ENCODE data around the gene ZNF213.

ZNF213 gene

GRCh38 chr16:3129137-3130131 lies 5.4 kb upstream of the ZNF213 start:
- POLR2A ChIA-PET: interaction anchor here (0.6 to 2.9 kb wide), 20 partner anchors 9 to 125 kb away, joined by 3 to 17 read pairs (median 4); partner anchors contain the start of genes TNFRSF12A and ZNF205
- Histone ChIP-seq H3K36me3 (ENCODE audit: control insufficient read depth in 2 of 2, insufficient read depth in 1 of 2, low read length in 2 of 2) (peaks cover 17 to 57% of the 10 kb centered on the region in 2 experiments; a peak in 2 of 3 replicates), H3K4me1 (ENCODE audit: control insufficient read depth, insufficient read depth, low read length) (no peaks in the 10 kb centered on the region; the same call in 1 of the 2 replicates), H3K27ac (ENCODE audit: extremely low read depth, low read depth, low read length) (peak overlapping the region; percentile 34; the same call in 1 of the 2 replicates), H3K9me3 (ENCODE audit: control insufficient read depth, insufficient read depth, low read depth, low read length) (no peaks in the 10 kb centered on the region), H3K4me3 (ENCODE audit: low read depth, low read length) (peak overlapping the region; percentile 13)
- CTCF ChIA-PET: interaction anchor here (0.5 to 6.6 kb wide), 37 partner anchors 9 to 1203 kb away, joined by 3 to 54 read pairs (median 5); partner anchors contain the start of genes BICDL2, ZNF205 and ZSCAN10
- TF ChIP-seq ZNF2 (tag by site-specific recombination; IDR thresholded peaks at IDR 0.05) (peak; percentile 56; the same call in 1 of the 2 replicates), ZNF560 (tag by site-specific recombination; IDR thresholded peaks at IDR 0.05; ENCODE audit: borderline replicate concordance) (no peak), ZBTB44 (tag by site-specific recombination; IDR thresholded peaks at IDR 0.05) (0 out of 2 replicates have a peak, but pooled peaks have one; percentile 31), ZNF169 (tag by site-specific recombination; IDR thresholded peaks at IDR 0.05) (no peak), CTCF (tag by site-specific recombination; IDR thresholded peaks at IDR 0.05) (peak; percentile 87), ZNF777 (tag by site-specific recombination; IDR thresholded peaks at IDR 0.05; ENCODE audit: borderline replicate concordance) (no peak), BCL11B (tag by site-specific recombination; IDR thresholded peaks at IDR 0.05; ENCODE audit: low read depth) (no peak), KLF10 (tag by site-specific recombination; IDR thresholded peaks at IDR 0.05) (peak; percentile 62; the same call in 1 of the 2 replicates), ZSCAN30 (tag by site-specific recombination; IDR thresholded peaks at IDR 0.05) (0 out of 2 replicates have a peak, but pooled peaks have one; percentile 46), ZBTB17 (tag by site-specific recombination; IDR thresholded peaks at IDR 0.05) (peak; percentile 81), ZNF521 (tag by site-specific recombination; IDR thresholded peaks at IDR 0.05) (no peak), ZNF335 (tag by site-specific recombination; conservative IDR thresholded peaks at IDR 0.05) (peak; percentile 93), ZEB2 (tag by site-specific recombination; IDR thresholded peaks at IDR 0.05) (0 out of 2 replicates have a peak, but pooled peaks have one; percentile 23), SCRT1 (tag by site-specific recombination; IDR thresholded peaks at IDR 0.05; ENCODE audit: borderline replicate concordance) (no peak), HOXA7 (CRISPR knock-in tag; IDR thresholded peaks at IDR 0.05; ENCODE audit: borderline replicate concordance) (no peak), ZNF610 (tag by site-specific recombination; IDR thresholded peaks at IDR 0.05; ENCODE audit: borderline replicate concordance) (no peak), HIC1 (tag by site-specific recombination; IDR thresholded peaks at IDR 0.05) (no peak), TRIM28 (IDR thresholded peaks at IDR 0.05; ENCODE audit: borderline replicate concordance, low read length) (peak; percentile 63; the same call in 1 of the 2 replicates), SP7 (tag by site-specific recombination; IDR thresholded peaks at IDR 0.05) (0 out of 2 replicates have a peak, but pooled peaks have one; percentile 37), ZNF239 (tag by site-specific recombination; IDR thresholded peaks at IDR 0.05) (no peak), ZNF660 (tag by site-specific recombination; IDR thresholded peaks at IDR 0.05) (peak; percentile 74; the same call in 1 of the 2 replicates), ZSCAN18 (tag by site-specific recombination; IDR thresholded peaks at IDR 0.05) (no peak), ZNF202 (tag by site-specific recombination; IDR thresholded peaks at IDR 0.05; ENCODE audit: borderline replicate concordance) (no peak), YY2 (tag by site-specific recombination; IDR thresholded peaks at IDR 0.05) (no peak), GLIS1 (tag by site-specific recombination; IDR thresholded peaks at IDR 0.05) (peak; percentile 64)

Data from HEK293 (cell line).